GM19023 (cell line): ENCODE results near the gene WBP1L.
"Not testable (repeated sequence)": the region's sequence is repeated elsewhere in the genome, so short reads cannot be mapped to it uniquely, and the experiment has no call there.

Source experiments
- ATAC-seq: cut with Tn5 transposase; IDR thresholded peaks from one replicate; pipeline ENCODE4 v1.9.1; 2021; ENCODE audit warnings: mild to moderate bottlenecking, moderate library complexity; ENCODE audit not compliant: unreplicated experiment

The WBP1L gene

DNA sequence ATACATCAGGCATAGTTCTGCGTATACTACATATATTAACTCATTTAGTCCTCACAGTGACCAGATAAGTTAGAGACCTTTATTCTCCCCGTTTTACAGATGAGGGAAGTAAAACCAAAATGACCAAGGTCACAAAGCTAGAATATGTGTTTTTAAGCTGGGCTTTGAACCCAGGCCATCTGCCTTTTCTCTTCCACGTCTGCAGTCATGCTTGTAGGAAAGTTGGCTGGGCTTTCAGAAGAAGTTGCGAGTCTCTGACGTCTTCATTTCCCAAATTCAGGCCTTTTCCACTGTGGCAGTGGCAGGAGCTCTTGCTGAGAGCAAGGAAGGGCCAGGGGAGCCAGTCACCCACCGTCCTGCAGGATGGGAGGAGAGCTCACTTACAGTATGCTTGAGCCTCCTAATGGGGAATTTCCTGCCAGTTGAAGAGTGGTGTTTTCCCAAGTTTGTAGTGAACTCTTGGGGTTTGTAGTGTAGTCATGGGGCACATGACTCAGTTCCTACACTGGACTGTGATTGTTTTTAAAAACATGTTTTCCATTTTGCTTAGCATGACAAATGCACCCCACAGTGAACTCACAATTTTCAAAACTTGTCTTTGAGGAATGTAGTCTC lies 59.3 kb downstream of the WBP1L start:
- no peak for ATAC-seq

- no peak for ATAC-seq
Observed at GRCh38 chr10:102804382-102805055, 60.8 kb downstream of the WBP1L start.

GRCh38 chr10:102808380-102808779 lies 64.6 kb downstream of the WBP1L start:
- ATAC-seq: no peak

DNA sequence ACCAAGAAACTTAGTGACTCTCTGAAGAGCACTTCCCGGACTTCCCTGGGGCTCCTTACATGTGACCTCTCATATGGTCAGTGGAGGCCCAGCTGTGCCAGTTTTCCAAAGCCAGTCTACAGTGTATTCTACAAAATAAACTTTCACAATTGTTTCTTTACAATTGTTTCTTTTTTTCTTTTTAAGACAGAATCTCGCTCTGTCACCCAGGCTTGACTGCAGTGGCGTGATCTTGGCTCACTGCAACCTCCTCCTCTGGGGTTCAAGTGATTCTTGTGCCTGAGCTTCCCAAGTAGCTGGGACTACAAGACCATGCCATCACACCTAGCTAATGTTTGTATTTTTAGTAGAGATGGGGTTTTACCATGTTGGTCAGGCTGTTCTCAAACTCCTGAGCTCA lies 67.6 kb downstream of the WBP1L start:
- no peak for ATAC-seq

- no peak for ATAC-seq
Observed at GRCh38 chr10:102812231-102812876, 68.6 kb downstream of the WBP1L start.

DNA sequence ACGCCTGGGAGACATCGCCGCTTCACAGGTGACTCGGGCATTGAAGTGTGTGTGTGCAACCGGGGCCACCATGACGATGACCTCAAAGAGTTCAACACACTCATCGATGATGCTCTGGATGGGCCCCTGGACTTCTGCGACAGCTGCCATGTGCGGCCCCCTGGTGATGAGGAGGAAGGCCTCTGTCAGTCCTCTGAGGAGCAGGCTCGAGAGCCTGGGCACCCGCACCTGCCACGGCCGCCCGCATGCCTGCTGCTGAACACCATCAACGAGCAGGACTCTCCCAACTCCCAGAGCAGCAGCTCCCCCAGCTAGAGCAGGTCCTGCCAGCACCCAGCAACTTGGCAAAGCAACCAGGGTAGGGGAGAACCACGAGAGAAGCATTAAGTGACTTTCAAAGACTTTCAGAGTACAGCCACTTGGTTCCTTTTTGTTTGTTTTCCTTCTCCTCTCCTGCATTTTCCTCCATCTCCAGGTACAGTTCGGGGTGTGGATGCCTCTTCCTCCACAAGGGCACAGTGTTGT lies 69.3 kb downstream of the WBP1L start:
- ATAC-seq: no peak

- ATAC-seq: no peak
Observed at GRCh38 chr10:102813734-102814452, 70.1 kb downstream of the WBP1L start.

DNA sequence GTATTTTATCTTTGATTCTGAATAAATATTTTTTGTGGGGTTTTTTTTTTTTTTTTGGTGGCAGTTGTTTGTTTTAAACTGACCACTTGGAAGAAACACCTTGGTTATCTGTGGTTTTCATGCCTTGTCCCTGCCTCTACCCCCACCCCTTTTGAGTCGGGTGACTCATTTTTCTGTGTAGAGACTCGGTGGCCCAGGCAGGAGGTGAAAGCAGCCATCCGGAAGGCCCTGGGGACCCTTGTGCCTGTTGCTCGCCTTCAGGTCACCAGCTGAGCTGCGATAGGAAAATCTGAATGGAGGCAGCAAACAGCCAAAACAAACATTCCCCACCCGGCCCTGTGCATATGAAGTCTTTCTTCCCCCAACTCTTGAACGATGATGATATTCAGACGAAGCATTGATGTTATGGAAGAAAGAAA lies 70.7 kb downstream of the WBP1L start:
- no peak for ATAC-seq

DNA sequence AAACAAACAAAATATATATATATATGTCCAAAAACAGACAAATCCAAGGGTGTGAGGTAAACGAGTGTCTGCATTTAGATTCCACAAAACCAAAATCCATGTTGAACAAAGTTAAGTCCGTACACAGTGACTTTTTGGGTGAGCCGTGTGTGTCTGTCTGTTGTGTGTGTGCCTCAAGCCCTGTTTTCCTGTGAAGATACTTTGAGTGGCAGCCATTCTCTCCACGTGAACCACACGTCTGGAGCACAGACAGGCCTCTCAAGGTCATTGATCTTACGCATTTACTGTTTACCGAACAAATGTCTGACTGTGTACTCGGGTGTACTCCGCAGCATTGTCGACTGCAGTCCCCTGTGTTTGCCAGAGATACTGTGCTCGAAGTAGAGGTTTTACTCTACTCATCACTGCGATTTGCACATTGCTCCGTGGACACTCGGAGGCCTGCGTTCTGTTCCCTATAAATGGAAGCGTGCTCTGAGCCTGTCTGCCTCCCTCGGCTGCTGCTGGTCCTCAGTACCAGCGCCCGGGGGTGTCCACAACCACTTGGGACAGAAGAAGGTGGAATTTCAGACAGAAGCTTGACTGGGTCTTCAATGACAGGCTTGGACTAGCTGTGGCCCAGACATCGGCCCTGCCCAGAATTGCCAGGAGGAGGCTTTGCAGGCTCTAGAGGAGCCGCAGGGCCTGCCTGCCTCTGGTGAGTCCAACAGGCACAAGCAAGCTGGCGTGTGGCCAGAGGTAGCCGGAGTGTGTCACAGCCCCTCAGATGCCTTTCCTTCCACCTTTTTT lies 71.3 kb downstream of the WBP1L start:
- ATAC-seq: no peak

DNA sequence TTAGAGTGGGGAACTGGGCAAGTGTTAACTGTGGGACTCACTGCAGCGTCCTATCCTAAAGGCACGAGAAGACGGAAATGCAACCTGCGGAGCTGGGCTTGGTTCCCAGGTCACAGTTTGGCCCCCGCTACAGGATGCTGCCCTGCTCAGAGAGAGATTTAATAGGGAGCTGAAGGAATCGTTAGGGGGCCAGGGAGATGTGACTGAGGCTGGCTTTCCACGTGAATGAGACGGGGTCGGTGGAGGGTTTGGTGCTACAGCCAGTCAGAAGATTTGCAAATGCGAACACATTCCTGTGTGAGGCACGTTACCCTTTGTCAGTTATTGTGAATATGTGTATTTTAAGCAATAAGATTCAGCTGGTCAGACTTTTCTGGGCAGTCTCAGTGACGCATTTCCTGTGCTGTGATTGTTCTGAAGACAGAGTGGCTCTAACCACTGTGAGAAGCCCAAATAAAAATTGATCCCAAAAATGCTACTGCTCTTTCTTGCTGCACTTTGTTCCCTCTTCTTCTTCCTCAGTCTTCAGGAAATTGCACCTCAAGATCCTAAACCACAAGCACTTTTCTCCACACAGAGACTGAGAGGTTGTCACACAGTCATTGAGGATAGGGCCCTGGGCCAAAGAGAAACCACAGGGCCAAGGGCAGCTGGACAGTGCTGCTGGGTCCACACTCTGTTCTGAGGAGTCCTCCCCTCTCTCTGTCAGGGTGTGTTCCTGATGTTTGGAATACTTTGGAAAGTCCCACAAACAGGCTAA lies 72.2 kb downstream of the WBP1L start:
- no peak for ATAC-seq

DNA sequence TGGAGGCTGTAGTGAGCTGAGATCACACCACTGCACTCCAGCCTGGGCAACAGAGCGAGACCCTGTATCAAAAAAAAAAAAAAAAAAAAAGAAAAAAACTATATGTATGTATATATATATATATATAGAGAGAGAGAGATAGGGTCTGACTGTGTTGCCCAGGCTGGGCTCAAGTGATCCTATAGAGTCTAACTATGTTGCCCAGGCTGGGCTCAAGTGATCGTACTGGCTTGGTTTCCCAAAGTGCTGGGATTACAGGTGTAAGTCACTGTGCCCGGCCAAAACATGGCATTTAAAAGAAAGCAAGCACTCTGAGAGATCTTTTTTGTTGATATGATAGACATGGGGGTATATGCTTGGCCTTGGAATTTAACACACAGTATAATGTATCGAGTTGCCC lies 73.4 kb downstream of the WBP1L start:
- no peak for ATAC-seq

DNA sequence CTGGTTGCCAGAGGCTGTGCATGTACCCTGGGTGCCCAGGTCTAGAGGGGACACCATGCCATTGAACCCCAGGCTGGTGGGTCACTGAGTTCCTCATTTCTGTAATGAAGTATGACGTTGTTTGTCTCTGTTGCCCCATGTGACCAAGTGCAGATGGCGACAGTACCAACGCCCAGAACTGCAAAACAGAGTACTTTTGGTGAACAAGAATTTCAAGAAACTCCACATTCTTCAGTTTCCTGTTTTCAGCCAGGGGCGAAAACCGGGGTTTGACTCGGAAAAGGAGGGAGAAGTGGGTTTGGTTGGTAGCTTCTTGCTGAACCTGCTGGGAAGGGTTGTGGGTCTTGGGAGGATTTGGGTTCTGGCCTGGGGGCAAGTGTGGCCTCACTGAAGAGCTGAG lies 75.3 kb downstream of the WBP1L start:
- ATAC-seq: no peak

DNA sequence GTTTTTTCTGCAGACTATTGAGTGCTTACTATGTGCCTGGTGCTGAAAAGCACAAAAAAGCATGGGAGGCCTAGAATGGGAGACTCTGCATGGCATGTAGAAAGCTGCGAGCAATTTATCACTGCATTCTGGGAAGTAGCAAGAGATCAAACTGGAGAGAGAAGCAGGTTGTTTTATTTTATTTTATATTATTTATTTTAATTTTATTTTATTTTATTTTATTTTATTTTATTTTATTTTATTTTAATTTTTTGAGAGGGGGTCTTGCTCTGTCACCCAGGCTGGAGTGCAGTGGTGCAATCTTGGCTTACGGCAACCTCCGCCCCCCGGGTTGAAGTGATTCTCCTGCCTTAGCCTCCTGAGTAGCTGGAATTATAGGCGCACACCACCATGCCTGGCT lies 76.3 kb downstream of the WBP1L start:
- not testable (repeated sequence) for ATAC-seq

GRCh38 chr10:102822222-102822621 lies 78.5 kb downstream of the WBP1L start:
- ATAC-seq: no peak

- no peak for ATAC-seq
Observed at GRCh38 chr10:102824664-102825063, 80.9 kb downstream of the WBP1L start.

GRCh38 chr10:102826148-102826796 lies 82.5 kb downstream of the WBP1L start:
- ATAC-seq: no peak

DNA sequence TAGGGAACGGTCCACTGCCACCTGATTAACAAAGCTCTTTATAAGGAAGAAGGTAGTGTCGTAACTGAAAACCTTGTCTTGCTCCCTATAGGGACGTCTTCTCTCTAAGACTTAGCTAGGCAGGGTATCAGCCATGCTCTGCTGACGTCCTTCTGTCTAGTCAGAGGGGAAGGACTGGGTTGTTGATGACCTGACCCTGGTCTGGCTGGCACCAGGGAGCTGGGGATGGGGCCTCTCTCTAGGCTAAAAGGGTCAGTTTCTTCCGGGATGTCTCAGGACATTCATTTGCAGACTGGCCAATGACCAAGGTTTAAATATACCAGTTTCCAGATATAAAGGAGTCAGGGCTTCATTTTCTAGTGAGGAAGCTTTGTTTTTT lies 83.8 kb downstream of the WBP1L start:
- no peak for ATAC-seq

- no peak for ATAC-seq
Observed at GRCh38 chr10:102831322-102832071, 87.7 kb downstream of the WBP1L start.

DNA sequence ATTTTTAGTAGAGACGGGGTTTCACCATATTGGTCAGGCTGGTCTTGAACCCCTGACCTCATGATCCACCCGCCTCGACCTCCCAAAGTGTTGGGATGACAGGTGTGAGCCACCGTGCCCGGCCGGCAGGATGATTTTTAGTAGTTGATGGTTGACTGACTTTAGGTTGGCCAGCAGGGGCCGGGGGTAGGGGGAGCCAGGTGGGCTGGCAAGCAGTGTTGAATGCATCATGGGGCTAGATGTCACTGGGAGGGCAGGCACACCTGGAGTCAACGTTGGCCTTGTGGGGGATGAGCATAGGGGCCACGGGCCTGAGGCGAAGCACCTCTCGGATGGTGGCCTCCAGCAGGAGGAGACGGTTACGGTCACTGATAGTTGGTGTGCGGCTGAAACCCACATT lies 88.5 kb downstream of the WBP1L start:
- ATAC-seq: no peak
